Neural cell (in vitro differentiated cells): ENCODE measurements around the gene BNC2.

Experiments
- CTCF ChIP-seq: fragments of 450-650 bp; IDR thresholded peaks from 2 replicates; pipeline ENCODE4 v1.5.1; 2014; ENCODE audit warnings: antibody characterized with exemption, mild to moderate bottlenecking, moderate library complexity; ENCODE audit not compliant: poor library complexity, severe bottlenecking
- EP300 ChIP-seq: fragments of 450-650 bp; conservative IDR thresholded peaks from 2 replicates; pipeline ENCODE4 v1.6.1; 2014; ENCODE audit warnings: antibody characterized with exemption, mild to moderate bottlenecking, moderate library complexity; ENCODE audit not compliant: poor library complexity, severe bottlenecking
- EZH2 ChIP-seq: fragments of 200-600, 300-800 bp; shearing (Covaris generic), sonication (generic); IDR thresholded peaks from 2 replicates; pipeline ENCODE4 v1.6.1; 2014; ENCODE audit warnings: antibody characterized with exemption, low read length, borderline replicate concordance, mild to moderate bottlenecking; ENCODE audit not compliant: insufficient read depth, poor library complexity, severe bottlenecking
- MXI1 ChIP-seq: fragments of 450-650 bp; conservative IDR thresholded peaks from 2 replicates; pipeline ENCODE4 v1.6.1; 2014; ENCODE audit warnings: antibody characterized with exemption, mild to moderate bottlenecking; ENCODE audit not compliant: poor library complexity, severe bottlenecking
- POLR2AphosphoS5 ChIP-seq: IDR thresholded peaks from 2 replicates; pipeline ENCODE4 v1.6.1; 2012
- REST ChIP-seq: IDR thresholded peaks from 2 replicates; pipeline ENCODE4 v1.6.1; 2012; ENCODE audit warnings: borderline replicate concordance
- SMC3 ChIP-seq: fragments of 450-650 bp; conservative IDR thresholded peaks from 2 replicates; pipeline ENCODE4 v1.6.1; 2014; ENCODE audit warnings: antibody characterized with exemption, mild to moderate bottlenecking, moderate library complexity; ENCODE audit not compliant: poor library complexity
- TAF1 ChIP-seq: IDR thresholded peaks from 2 replicates; pipeline ENCODE4 v1.6.1; 2012; ENCODE audit warnings: low read depth

- no peak for TF ChIP-seq CTCF
- TF ChIP-seq EP300, result no peak
- no peak for TF ChIP-seq EZH2
- TF ChIP-seq REST, result no peak
- no peak for TF ChIP-seq TAF1
- TF ChIP-seq POLR2AphosphoS5, result no peak
- no peak for TF ChIP-seq MXI1
- no peak for TF ChIP-seq SMC3
Observed at GRCh38 chr9:16619914-16620520, 250.5 kb downstream of the BNC2 start.
